ENCODE measurements around the gene KCNK17.

KCNK17 gene

DNA sequence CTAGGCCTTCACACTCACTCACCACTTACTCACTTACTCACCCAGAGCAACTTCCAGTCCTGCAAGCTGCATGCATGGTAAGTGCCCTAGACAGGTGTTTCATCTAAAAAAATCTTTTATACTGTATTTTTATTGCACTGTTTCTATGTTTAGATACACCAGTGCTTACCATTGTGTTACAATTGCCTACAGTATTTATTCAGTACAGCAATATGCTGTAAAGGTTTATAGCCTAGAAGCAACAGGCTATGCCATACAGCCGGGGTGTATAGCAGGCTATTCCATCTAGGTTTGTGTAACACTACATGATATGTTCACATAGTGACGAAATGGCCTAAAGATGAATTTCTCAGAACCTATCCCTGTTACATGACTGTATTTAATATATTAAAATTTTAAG, 47.8 kb downstream of the KCNK17 start:
- DNase-seq: no peak

DNA sequence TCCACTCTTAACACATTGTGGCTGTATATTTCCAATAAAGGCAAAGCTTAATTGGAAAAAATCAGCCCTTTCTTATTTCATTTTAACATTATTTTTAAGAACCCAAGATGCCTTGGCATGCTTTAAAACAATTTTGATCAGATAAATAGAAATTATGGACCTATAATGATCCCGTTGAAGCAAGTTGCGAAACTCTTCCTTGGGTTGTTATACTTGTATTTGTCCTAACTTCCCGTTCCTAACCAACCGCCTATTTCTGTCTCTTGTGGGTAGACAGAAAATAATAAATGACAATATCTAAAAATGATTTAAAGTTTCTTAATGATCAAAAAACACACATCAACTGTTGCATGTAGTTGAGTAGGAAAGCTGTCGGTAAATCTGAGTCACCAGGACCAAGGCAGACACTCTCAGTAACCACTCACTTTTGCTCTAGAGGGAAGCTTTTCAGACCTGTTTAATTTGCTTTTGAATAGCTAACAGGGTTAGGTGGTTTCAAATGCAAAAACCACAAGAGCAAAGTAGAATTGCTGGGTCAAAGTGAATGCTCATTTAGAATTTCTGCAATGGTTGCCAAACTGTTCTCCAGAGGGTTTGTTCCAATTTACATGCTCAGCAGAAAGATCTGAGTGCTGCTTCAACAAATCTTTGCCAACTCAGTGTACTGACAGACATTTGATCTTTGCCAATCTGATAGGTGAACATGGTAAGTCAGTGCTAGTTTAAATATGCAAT, 50.7 kb downstream of the KCNK17 start:
- DNase-seq: no peak

DNA sequence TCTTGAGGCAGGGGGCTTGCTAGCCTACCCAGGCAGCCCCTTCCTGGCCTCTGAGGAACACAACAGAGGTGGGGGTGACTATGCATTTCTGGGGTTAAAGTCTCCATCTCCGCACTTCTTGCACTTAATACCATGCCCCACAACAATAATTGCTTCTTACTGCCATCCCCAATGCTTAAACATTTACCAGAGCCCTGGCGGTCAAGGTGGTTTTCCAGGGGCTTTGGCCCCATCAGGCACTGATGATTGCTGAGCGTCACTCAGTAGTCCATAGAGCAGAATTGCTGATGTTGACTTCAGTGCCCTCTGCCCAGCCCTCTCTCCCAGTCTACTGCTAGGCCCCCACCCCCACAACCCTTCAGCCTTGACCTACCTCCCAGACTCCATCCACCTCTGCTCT, 52.5 kb downstream of the KCNK17 start:
- DNase-seq: no peak

DNA sequence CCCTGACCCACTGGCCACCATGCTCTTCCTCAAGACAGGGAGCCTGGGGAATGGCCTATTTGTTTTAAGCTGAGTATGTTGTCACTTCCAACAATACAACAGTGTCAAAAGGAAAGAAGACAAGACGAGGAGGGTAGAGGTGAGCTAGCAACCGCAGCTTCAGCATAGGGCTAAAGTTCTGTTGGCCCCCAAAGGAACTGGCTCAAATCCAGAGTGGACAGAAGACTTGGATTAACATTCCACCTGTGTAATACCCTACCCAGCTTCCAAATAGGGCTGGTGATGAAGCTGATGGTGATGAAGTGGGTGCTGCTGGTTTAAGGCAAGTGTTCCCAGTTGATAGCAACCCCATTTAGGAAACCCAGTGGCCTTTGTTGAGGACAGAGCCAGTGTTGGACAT, 53.3 kb downstream of the KCNK17 start:
- DNase-seq: no peak

DNA sequence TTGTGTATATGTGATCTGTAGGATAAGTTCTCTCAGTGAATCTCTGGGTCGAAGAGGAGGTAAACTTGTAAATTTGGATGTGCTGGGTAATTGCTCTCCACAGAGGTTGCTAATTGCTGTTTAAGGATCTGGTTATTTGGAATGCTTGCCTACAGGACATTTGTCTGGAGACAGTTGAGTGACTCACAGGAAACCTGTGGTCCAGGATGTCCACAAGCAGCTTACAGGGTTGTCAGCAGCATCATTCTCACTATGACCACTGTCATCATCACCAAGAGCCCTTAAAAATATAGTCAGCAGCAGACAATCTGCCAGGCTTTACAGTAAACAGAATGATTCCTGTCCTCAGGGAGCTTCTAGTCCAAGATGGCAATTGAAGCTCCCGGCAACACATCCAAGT, 53.8 kb downstream of the KCNK17 start:
- no peak for DNase-seq

DNA sequence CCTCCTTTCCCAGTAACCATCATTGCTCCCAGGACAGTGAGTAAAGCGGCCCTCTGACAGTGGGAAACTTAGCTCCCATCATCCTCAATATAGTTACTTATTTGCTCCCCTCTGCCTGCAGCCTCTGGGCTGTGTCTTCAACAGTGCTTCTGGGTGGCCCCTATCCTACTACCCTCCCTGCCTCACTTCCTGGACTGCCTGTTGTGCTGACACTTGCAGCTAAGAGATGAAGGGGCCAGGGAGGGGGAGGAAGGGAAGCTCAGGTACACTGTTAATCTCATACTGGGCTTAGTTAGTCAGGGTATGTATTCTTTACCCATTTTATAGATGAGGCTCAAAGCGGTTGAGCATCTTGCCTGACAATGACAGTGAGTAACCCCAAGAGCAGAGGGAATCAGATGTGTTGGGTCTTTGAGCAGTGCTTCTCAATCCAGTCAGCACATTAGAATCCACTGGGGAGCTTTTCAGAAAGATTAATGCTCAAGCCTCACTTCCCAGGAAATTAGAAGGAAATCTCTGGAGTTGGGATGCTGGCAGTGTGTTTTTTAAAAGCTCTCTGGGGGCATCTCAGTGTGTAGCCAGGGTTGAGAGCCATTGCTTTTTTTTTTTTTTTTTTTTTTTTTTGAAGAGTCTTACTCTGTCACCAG, 57.8 kb downstream of the KCNK17 start:
- no peak for DNase-seq

DNA sequence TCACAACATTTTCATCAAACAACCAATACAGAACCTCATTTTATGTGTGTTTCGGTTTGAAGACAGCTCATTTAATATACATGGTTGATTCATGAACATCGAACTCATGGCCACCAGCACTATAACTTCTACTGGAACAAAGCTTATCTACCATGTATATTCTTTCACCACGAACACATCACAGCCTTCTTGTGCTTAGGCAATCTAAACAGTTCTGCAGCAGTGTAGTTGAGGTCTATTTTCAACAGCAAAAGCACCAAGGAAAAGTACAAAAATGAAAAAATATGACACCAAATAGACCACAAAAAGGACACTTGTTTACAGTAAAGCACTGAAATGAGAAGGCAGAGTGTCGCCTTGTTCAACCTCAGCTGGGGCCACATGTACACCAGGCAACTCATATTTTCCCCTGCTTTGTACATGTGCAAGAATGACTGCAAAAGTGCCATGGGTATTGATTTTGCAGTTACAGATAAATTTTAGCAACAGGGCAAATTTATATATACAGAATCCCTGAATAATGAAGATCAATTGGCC, 59.2 kb downstream of the KCNK17 start:
- no peak for DNase-seq

DNA sequence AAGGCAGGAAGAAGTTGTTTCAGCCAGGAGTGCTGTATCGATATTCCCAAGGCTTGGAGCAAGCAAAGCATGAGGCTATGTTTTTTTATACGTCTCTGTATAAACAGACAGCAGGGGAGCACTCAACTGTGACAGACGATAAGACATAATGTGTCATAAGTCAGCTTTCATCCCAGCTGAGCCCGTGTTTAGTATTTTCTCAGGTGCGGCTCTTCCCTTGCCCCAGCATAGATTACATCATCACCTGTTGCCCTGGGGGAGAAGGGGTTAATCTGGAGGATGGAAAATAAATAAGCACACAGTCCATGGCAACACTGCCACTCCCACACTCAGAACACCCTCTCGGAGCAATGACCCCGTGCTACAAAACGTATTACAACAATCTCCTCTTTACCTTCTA, 62.8 kb downstream of the KCNK17 start:
- peak; percentile 27 to 38 for DNase-seq

DNA sequence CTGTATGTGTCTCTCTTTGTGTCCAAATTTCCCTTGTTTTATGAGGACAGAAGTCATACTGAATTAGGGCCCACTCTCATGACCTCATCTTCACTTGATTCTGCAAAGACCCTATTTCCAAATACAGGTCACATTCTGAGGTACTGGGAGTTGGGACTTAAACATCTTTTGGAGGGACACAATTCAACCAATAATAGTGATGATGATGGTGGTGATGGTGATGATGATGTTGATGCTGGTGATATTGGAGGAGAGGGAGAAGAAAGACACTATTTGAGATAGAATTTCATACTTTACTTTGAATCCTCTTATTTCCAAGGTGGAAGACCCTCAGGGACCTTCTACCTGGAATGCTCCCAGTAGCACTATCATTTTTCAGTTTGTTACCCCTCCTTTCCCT, 63.7 kb downstream of the KCNK17 start:
- DNase-seq: no peak

DNA sequence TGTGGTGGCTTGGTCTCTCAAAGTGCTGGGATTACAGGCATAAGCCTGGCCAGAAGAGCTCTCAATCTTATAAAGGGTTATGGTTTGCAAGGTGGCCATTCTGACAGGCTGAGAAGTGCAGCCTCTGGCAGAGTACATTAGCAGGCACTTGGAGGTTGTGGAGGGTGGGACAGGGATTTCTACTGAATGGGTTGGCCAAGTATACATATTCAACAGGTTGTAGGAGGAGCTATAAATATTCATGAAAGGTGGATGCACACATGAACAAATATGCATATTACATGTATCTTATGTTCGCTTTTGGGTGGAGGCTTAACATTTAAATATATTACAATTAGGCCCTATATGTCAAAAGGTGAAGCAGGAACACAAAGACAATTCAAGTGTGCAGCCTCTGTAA, 64.9 kb downstream of the KCNK17 start:
- peak in 1 of 2 experiments; percentile 7 for DNase-seq
